H4 (cell line): ENCODE results near the gene TMEM74B. TPM values are rescaled to one million over a fixed set of nuclear protein-coding genes. Genes with fewer than 3 reads are reported as not detected.

Experiments
- DNase-seq: peaks from one replicate; pipeline ENCODE4 v3.0.0-alpha.2; 2015; ENCODE audit warnings: low spot score
- total RNA-seq: library from RNA; depleted of rRNA; stranded (reverse); fragments of >200 nt; shearing (Covaris generic); gene quantifications from 2 replicates; pipeline ENCODE4 v1.2.3, GENCODE V29; 2014

TMEM74B gene
- total RNA-seq, 1 experiment from 2014 or later, result 0.52 TPM

- DNase-seq, result no peak
These were observed 21.0 kb upstream of the TMEM74B start for GRCh38 chr20:1205802-1206201.

DNA sequence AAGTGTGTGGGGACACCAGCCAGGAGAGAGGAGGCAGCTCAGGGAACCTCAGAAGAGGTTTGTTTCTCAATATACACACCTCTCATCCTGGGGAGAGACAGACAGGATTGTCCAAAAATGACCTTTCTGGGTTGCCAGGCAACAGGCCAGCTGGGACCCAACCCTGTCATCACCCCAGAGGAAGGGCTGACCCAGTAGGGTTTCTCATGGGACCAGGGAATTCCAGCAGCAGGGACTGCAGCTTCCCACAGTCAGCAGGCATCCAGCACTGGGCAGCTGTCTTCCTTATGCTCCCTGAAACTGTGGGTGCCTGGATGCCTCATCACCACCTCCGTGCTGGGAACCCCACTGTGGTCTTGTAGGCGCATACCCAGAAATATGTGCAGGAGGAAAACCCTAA, 19.8 kb upstream of the TMEM74B start:
- no peak for DNase-seq

DNA sequence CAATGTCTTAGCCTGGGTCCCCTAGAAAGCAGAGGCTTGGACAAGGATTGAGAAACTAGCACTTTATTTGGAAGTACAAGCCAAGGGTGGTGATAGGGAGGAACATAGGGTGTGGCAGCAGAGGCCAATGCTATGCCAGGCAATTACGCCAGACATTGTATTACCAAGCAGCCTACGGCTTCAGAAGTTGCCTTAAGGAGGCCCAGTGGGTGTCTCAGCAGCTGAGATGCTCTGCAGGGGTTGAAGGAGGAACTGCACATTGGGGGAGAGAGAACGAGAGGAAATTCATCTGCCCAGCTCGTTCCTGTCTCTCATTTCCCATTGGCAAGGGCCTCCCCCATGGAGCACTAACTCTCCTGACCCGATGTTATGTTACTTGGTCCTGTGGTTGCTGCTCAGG, 19.3 kb upstream of the TMEM74B start:
- no peak for DNase-seq

GRCh38 chr20:1203630-1204029, 18.8 kb upstream of the TMEM74B start:
- no peak for DNase-seq

- no peak for DNase-seq
These were observed 18.2 kb upstream of the TMEM74B start, which contains the start of gene C20orf202 for GRCh38 chr20:1202762-1203504. TSS of gene C20orf202 (plus strand) at chr20:1203454. CDS start at chr20:1203586, 132 bp downstream.

GRCh38 chr20:1199964-1200363, 15.2 kb upstream of the TMEM74B start:
- DNase-seq, result no peak

DNA sequence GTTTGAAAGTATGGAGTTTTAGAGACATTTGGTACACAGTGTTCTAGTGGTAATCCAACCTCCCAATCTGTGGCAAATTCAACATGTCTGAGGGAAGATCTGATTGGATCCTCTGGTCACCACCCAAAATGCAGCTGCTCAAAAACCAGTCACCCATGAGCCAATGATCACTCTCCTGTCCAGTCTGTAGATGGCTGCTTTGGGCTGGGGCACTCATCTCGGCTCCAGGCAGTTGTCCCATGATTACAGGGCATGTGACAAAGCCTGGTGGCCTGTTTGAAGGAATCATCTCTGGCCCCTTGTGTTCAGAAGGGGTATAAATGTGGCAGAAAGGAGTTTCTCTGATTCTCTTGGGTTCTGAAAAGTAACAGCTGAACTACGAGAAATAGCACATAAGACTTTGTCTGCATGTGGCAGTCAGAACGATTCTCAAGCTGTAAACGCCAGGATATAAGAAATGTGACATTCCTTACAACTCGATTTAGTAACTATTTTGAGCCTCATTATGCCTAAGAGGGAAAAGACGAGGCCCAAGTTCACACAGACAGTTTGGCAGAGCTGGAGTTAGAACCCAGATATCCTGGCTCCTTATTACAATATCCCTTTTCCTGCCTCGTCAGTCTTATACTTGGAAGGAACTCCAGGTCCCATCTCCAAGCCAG, 14.6 kb upstream of the TMEM74B start:
- no peak for DNase-seq

- no peak for DNase-seq
These were observed 14.0 kb upstream of the TMEM74B start for GRCh38 chr20:1198751-1199150.

GRCh38 chr20:1197801-1198200, 13.0 kb upstream of the TMEM74B start:
- no peak for DNase-seq

DNA sequence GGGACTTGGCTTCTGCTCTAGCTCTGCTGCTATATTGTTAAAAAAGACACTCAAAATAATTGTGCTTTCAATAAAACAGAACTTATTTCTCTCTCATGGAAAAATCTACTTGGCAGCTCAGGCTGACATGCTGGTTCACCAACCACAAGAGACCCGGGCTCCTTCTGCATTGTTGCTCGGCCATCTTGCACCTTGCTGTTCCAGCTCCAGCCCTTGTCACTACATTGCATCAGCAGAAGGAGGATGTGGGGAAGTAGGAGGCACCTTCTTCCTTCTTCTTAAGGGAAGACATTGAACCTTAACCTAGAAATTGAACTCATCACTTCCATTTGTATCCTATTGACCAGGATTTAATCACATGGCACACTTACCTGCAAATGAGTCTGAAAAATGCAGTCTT, 11.9 kb upstream of the TMEM74B start:
- no peak for DNase-seq

GRCh38 chr20:1195226-1195625, 10.4 kb upstream of the TMEM74B start:
- no peak for DNase-seq

- DNase-seq, result no peak
These were observed 6.5 kb upstream of the TMEM74B start for GRCh38 chr20:1191299-1191698.

- DNase-seq, result no peak
These were observed 6.1 kb upstream of the TMEM74B start for GRCh38 chr20:1190847-1191246.

DNA sequence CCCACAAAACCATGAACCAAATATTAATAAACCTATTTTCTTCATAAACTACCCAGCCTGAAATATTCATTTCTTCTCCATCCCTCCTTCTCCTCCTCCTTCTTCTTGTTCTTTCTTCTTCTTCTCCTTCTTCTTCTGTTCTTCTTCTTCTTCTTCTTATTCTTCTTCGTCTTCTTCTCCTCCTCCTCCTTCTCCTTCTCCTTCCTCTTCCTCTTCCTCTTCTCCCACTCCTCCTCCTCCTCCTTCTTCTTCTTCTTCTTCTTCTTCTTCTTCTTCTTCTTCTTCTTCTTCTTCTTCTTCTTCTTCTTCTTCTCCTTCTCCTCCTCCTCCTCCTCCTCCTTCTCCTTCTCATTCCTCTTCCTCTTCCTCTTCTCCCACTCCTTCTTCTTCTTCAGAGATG, 5.0 kb upstream of the TMEM74B start:
- no peak for DNase-seq

DNA sequence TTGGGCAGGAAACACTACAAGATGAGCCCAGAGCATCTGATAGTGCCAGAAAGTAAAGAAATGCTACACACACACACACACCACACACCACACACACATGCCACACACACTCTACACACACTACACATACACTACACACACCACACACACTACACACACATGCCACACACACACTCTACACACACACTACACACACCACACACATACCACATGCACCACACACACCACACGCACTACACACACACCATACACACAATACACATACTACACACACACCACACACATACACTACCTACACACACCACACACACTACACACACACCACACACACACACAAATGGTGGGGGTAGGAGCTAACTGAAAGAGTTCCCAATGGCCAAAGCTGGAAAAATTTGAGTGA, 3.6 kb upstream of the TMEM74B start:
- no peak for DNase-seq

DNA sequence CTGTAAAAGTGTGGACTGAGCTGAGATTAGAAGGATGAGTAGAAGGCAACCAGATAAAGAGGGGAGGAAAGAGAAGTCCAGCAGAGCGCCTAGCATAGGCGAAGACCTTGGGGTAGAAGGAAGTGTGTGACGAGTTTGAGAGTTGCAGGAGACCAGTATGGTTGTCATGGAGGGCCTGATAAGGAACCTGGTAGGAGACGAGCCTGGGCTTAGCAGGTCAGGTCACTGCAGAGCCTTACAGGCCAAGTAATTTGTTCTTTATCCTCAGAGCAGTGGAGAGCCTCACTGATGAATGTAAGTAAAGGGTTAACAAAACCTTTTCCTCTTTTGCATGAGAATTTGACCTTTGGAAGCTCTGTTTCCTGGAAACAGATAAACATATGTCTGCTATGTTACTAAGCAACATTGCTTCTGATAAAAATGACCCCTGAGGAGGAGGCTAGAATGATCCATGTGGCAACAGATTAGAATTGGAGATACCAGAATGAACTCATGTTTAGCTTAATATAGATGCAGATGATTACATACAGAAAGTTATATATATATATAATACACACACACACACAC, 2.9 kb upstream of the TMEM74B start:
- no peak for DNase-seq

GRCh38 chr20:1186367-1186991, 1.7 kb upstream of the TMEM74B start:
- no peak for DNase-seq

DNA sequence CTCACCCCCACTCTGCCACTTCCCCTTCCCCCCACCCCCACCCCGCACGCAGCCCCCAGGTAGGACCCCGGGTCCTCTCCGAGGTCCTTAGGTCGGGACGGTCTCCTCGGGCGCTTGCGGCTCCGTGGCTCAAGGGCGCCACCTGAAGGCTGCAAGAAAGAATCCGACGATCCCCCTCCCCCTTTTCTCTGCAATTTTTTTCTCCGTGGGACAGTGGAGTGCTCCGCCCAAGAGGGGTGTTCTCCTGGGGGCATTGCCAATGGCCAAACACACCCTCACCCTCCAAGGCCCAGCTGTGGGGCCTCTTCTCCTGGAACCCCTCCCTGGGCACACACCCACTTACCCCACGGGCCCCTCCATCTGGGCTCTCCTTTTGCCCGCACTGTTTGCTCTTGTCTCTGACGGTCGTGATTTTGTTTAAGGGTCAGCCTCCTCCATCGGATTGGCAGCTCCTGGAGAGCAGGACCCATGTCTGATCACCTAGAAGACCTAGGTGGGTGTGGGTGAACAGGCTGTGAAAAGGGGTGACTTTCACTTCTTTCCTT, 1.1 kb upstream of the TMEM74B start:
- peak; percentile 47 for DNase-seq

- no peak for DNase-seq
These were observed 548 bp upstream of the TMEM74B start for GRCh38 chr20:1185316-1185741.

DNA sequence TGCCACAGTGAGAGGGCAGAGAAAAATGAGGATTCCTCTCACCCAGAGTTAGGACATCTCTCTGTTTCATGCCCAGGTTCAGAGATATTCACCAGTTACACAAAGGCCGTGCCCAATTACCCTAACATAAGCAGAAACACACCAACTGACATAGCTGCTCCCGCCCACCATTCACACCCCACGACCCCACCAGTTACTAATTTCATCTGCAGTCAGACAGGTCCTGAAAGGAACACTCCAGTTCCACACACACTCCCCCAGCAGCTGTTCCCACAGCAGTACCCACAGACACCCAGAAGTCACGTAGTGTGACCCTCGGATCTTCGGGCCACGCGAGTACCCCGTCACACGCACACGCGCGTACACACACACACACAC, 532 bp downstream of the TMEM74B start:
- DNase-seq, result no peak

DNA sequence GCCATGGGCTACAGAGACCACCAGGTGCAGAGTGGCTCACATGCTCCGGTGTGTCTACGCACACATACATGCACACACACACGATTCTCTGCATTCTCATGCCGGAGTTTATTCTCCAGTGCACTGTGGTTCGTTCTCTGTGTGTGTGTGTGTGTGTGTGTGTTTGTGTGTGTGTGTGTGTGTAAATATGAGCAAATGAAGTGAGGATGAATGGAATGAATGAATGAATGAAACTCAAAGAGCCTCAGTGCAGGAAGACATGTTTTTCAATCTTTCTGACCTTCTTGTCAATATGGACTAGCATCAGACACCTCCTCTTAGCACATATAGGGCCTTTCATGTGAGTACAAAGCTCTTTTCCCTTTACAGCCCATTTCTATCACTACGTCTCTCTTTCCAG, 1.6 kb downstream of the TMEM74B start:
- no peak for DNase-seq

DNA sequence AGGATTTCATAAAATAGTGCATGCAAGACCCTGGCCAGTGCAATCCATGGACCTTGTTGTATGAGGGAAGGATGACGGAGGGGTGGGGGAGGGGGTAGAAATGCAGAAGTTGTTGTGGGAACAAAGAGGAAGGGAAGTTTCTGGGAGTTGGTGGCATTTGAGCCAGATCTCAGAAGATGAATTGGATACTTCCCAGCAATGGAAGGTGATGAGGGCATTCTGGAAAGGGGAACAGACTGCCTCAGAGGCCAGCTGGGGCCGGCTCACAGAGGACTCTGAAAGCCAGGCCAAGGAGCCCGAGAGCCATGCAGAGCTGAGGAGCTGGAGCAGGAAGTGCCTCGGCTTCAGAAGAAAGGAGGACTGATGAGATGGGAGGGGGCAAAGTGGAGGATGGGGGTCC, 2.7 kb downstream of the TMEM74B start:
- DNase-seq, result no peak
